ES-I3 (cell line): ENCODE results near the gene ABRACL.
"Not testable (repeated sequence)": the region's sequence is repeated elsewhere in the genome, so short reads cannot be mapped to it uniquely, and the experiment has no call there.

Experiments used
- H3K36me3 ChIP-seq: 2 replicates; pipeline ENCODE4 v1.6.1; 2013; ENCODE audit warnings: mild to moderate bottlenecking, low read length, control low read depth, moderate library complexity; ENCODE audit not compliant: insufficient read depth
- H3K4me1 ChIP-seq: 2 replicates; pipeline ENCODE4 v1.6.1; 2013; ENCODE audit warnings: mild to moderate bottlenecking, control low read depth, low read length; ENCODE audit not compliant: insufficient read depth
- H3K9ac ChIP-seq: 2 replicates; pipeline ENCODE4 v1.6.1; 2013; ENCODE audit warnings: low read depth, mild to moderate bottlenecking, low read length, moderate library complexity
- H3K9me3 ChIP-seq: 2 replicates; pipeline ENCODE4 v1.6.1; 2013; ENCODE audit warnings: mild to moderate bottlenecking, low read length, moderate library complexity; ENCODE audit not compliant: control insufficient read depth, insufficient read depth

Gene ABRACL

DNA sequence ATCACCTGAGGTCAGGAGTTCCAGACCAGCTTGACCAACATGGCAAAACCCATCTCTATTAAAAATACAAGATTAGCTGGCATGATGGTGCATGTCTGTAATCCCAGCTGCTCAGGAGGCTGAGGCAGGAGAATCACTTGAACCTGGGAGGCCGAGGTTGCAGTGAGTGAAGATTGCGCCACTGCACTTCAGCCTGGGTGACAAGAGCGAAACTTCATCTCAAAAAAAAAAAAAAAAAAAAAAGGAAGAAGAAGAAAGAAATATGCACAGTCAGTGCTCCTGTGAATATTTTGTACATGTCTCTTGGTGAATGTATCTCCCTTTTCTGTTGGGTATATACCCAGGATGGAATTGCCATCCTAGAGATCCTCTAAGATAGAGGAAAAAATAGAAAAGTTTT is 3.1 kb upstream of the ABRACL start:
- not testable (repeated sequence) for H3K9me3 ChIP-seq, H3K4me1 ChIP-seq, H3K9ac ChIP-seq, H3K36me3 ChIP-seq

DNA sequence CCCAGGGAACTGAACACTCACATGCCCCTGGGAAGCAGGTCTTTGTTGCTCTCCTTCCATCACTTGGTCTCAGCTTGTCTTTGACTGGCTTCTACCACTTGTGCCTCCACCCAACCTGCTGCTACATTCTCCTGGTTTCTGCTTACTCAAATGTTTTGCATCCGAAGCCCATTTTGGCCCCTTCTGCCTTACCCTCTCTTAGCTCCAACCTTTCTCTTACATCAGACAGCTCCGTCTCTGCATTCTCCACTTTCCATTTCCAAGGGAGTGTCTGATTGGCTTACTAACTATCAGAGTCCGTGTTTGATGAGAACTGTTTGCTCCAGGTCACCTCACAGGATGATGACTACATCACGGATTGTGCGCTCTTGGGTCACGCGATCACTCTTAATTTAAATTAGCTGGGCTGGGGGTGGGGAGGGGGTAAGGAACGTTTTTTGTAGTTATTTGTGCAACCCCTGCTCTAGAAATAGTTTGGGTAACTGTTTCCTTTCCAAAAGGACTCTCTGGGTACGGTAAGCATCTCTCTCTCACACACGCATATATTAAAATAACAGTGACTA is 844 bp upstream of the ABRACL start:
- Histone ChIP-seq H3K36me3 (no peaks in the 10 kb centered on the region), H3K4me1 (peaks cover 5% of the 10 kb centered on the region), H3K9ac (peak overlapping the region; percentile 94), H3K9me3 (no peaks in the 10 kb centered on the region)

DNA sequence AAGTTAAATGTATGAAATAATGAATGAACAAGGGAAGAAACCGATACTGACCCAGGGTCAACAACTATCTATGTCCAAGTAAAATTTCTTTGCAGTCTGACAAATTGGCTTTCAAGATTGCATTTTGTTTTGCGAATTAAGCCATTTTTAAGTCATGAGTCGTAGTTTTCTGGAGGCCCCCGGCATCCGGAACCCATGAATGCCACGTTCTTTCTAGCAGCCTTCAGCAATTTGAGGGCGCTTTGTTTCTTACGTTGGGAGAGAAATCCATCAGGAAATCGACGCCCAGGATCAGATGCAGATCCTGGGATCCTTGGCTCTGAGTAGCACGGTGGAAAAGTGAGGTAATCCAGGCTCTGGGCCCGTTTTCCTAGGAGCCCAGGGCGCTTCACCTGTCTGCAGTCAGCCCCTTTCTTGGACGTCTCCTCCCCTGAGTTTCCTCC is 309 bp upstream of the ABRACL start:
- H3K9me3 ChIP-seq: no peaks in the 10 kb centered on the region
- H3K4me1 ChIP-seq: peaks cover 11% of the 10 kb centered on the region
- peak overlapping the region; percentile 94 for H3K9ac ChIP-seq
- no peaks in the 10 kb centered on the region for H3K36me3 ChIP-seq

DNA sequence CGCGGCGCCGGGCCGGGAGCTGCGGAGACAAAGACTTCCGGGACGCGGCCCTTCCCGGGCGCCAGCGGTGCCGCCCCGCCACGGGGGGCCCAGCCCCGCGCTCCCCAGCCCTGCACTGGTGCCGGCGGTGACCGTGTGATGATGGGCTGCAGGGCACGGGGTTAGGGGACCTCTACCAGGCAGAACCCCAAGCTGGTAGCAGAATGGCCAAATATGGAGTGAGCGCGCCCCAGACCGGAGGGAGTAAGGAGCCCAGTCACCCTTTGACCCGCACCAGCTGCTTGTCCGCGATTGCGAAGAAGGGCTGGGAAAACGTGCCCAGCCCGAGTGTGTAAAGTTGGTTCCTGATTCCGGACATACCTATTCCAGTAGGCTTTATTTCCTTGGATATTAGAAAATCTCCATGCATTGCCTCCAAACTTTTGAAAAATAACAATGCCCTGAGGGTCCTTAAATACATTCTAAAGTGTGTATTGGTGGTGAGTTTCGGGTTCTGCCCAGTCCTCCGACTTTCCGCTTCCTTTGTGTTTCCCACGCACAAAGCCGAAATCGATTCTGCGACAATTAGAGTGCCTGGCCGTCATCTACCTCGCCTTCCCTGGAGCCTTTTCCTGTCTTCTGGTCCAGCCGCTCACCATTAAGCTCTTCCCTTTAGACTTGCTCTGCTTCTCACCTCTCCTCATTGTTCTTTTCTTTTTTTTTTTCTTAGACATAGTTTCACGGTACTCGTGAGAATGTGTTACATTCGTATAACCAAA is 1.1 kb downstream of the ABRACL start:
- no peaks in the 10 kb centered on the region for H3K9me3 ChIP-seq
- H3K9ac ChIP-seq: peak overlapping the region; percentile 94
- H3K4me1 ChIP-seq: peaks cover 8% of the 10 kb centered on the region
- no peaks in the 10 kb centered on the region for H3K36me3 ChIP-seq

DNA sequence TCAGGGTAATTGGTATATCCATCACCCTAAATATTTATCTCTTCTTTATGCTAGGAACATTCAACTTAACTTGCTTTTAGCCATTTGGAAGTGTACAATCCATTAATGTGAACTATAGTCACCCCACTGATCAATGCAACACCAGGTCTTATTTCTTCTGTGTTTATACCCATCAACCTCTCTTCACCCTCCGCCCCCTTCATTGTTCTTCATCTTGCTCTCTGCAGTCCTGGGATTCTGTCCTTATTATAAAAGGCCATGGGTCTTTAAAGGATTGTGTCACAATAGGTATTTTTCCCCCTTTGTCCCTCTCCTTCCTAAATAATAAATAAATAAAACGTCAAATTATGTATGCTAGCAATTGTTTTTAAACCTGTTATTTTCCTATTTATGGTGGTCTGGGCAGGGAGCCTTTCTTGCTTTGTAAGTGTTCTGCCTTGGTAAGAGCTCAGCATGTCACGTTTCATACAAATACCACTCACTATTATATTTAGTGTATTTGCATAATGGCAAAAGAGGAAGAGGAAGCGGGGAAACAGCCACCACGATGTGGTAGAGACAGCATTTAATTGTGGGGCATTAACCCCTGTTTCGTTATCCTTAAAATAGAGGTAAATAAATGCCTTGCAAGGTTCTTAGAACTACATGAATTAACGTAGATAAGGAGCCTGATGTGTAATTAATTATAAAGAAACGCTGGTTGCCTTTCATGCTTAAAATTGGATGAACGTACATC is 1.9 kb downstream of the ABRACL start:
- no peaks in the 10 kb centered on the region for H3K9me3 ChIP-seq
- H3K4me1 ChIP-seq: peaks cover 8% of the 10 kb centered on the region
- no peaks in the 10 kb centered on the region for H3K36me3 ChIP-seq
- H3K9ac ChIP-seq: peak overlapping the region; percentile 94; the same call in 1 of the 2 replicates

DNA sequence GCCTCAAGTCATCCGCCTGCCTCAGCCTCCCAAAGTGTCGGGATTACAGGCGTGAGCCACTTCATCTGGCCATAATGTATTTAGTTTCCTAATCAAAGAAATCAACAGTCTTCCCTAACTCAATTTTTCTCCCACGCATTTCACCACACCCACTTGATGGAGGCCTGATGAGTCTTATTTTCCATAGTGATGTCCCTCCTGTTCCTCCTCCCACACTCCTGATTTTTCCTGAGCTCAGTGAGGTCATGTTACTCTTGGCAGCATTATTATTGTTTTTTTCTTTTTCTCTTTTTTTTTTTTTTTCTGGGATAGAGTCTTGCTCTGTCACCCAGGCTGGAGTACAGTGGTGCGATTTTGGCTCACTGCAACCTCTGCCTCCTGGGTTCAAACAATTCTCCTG is 8.9 kb downstream of the ABRACL start:
- Histone ChIP-seq H3K9me3 (no peaks in the 10 kb centered on the region), H3K9ac (no peak overlapping the region), H3K36me3 (peaks cover 10% of the 10 kb centered on the region; the same call in 1 of the 2 replicates), H3K4me1 (peaks cover 8% of the 10 kb centered on the region)

DNA sequence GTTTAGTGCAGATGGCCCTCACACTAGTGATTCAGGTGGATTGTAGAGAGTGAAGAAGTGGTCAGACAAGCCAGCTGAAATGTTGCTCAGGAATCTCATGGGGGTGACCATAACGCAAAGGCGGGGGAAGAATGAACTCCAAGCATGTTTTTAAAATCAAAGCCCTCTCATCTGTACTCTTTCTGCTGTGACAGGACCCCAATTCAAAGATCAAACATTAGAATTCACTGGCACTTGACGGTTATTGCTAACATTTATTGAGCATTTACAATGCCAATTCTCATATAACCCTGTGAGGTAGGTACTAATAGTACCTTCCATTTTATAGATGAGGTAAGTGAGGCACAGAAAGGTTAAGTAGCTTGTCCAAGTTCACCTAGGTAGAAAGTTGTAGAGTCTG is 15.7 kb downstream of the ABRACL start:
- H3K36me3 ChIP-seq: peaks cover 13% of the 10 kb centered on the region; the same call in 1 of the 2 replicates
- no peaks in the 10 kb centered on the region for H3K4me1 ChIP-seq
- no peak overlapping the region for H3K9ac ChIP-seq
- no peaks in the 10 kb centered on the region for H3K9me3 ChIP-seq

DNA sequence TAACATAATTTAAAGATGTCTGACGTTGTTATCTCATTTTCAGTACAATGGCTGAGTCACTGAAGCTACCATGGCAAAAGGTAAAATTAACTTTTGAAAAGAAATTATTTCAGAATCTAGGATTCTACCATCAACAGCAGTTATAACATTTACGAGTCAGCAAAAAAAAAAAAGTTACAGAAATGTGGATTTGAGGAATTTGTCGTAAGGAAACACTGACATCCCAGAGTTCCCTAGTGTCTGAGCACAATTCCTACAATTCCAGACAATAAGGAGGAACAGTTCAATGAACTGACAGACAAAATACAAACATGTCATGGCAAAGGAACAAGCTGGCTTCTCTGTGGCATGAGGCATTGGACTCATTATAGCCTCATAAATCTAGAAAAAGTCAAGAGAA is 19.1 kb downstream of the ABRACL start:
- H3K9ac ChIP-seq: no peak overlapping the region
- H3K36me3 ChIP-seq: peaks cover 1% of the 10 kb centered on the region; the same call in 1 of the 2 replicates
- H3K9me3 ChIP-seq: no peaks in the 10 kb centered on the region
- H3K4me1 ChIP-seq: no peaks in the 10 kb centered on the region

DNA sequence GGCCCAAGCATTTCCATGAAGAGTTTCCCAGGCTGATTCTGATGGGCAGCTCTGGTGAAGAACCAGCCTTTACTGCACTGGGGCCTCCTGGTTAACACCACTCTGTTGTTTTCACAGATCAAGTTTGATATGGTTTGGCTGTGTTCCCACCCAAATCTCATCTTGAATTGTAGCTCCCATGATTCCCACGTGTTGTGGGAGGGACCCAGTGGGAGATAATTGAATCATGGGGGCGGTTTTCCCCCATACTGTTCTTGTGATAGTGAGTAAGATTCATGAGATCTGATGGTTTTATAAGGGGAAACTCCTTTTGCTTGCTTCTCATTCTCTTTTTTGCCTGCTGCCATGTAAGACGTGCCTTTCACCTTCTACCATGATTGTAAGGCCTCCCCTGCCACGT is 20.4 kb downstream of the ABRACL start:
- not testable (repeated sequence) for H3K4me1 ChIP-seq, H3K9me3 ChIP-seq, H3K9ac ChIP-seq, H3K36me3 ChIP-seq

DNA sequence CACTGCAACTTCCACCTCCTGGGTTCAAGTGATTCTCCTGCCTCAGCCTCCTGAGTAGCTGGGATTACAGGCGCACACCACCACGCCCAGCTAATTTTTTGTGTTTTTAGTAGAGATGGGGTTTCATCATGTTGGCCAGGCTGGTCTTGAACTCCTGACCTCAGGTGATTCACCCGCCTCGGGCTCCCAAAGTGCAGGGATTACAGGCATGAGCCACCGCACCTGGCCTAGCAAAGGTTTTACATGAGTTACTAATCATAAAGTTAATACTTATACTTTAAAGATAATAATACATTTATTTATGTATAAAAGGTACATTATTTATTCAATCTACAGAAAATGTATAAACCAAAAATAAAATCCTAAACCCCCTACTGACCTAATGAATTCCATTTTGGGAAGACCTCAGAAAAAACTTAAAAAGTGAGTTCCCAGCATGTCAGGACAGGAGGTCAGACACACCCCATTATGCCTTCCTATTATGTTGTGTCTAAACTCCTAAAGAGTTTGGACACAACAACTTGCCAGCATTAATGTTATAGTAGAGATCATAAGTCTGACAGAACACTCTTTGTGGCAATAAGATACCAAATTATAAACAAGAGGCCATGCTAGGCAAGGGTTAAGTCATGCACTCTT is 21.7 kb downstream of the ABRACL start:
- H3K9ac ChIP-seq, H3K4me1 ChIP-seq, H3K9me3 ChIP-seq, H3K36me3 ChIP-seq: not testable (repeated sequence)

DNA sequence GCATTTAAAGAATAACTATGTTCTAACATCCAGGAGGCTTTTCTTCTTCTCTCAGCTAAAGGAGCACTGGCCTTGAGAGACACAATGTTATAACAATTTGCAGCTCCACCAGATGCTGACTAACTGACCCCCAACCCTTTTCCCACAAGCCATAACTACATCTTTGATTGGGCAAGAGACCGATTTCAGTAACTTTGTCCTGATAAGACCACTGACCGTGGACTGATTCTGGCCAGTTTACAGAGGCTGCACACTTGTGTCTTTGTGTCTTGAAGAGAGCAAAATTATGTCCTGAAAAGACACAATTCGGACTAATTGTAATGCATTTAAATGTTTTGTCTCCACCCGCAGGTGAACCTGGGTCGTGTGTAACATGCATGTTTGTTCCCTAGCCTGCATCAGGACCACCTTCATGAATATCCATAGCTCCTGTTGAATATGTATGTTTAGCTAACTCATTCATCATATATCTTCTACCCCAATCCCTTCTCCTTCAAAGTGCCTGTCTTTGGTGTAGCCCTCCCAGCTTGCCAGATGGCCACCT is 22.3 kb downstream of the ABRACL start:
- H3K4me1 ChIP-seq: no peaks in the 10 kb centered on the region
- H3K9me3 ChIP-seq: no peaks in the 10 kb centered on the region
- H3K36me3 ChIP-seq: no peaks in the 10 kb centered on the region
- no peak overlapping the region for H3K9ac ChIP-seq

DNA sequence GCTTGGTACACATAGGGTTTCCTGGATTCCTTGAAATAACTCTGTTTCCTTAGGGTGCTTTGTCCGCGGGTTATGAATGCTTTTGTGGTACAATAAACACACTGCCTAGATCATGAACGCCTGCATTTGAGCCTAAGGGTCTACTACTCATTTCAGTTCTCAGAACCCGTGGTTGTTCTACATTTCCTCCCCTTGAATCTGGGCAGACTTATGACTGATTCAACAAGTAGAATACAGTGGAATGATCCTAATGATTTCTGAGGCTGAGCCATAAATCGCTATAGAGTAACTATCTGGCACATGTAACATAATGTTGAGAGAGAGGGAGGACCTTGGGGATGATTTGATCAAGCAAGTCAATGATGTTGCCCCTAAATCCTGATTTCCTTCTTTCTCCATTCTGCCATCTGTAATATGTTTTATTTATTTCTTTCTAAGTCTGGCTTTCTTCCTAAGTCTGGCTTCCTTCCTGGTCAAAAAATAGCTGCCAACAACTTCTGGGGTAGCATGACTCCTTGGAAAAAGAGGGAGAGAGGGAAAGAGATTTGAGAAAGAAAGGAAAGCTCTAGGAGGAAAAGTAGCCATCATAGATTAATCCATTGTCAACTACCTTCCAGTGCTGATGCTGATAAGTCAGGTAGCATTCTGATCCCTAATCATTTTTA is 23.0 kb downstream of the ABRACL start:
- no peak overlapping the region for H3K9ac ChIP-seq
- H3K9me3 ChIP-seq: no peaks in the 10 kb centered on the region
- no peaks in the 10 kb centered on the region for H3K4me1 ChIP-seq
- H3K36me3 ChIP-seq: no peaks in the 10 kb centered on the region

DNA sequence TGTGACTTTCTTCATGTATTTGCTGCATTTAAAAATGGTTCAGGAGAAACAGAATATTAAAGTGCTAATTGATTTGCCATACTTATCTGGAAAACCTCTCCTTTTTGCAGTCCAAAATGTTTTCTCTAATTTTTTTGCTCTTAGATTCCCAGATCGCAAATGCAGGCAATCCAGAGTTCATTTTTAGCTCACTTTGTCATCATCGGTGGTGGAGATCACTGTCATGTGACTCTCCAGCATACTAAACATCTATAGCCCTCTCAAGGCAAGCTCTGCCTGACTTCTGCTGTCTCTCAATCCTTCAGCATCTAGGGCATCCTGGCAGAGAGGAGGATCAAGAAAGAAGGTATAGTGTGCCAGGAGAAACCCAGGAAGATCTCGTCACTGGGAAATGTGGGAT is 24.8 kb downstream of the ABRACL start:
- no peaks in the 10 kb centered on the region for H3K4me1 ChIP-seq
- no peak overlapping the region for H3K9ac ChIP-seq
- no peaks in the 10 kb centered on the region for H3K36me3 ChIP-seq
- H3K9me3 ChIP-seq: no peaks in the 10 kb centered on the region

DNA sequence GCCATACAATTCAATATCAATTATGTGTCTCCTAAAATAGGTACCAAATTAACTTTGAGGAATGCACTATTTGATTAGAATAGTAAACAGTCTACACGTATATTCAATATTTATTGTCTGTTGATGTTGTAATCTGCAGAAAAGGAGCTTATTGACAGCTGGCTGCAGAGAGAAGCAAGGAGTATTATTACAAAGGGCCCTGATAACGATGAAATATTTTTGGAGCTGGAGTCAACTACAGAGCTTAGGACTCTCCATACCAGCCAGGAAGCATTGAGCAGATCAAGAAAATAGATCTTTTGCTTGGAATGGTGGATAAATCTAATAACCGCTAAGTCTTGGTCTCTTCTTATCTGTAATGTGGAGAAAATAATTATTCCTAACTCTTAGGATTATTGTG is 25.5 kb downstream of the ABRACL start:
- no peaks in the 10 kb centered on the region for H3K36me3 ChIP-seq
- no peak overlapping the region for H3K9ac ChIP-seq
- no peaks in the 10 kb centered on the region for H3K9me3 ChIP-seq
- H3K4me1 ChIP-seq: no peaks in the 10 kb centered on the region
